Measurements from ENCODE around the gene ADAMTS9.

- TF ChIP-seq CTCF (conservative IDR thresholded peaks at IDR 0.05), result no peak
- no peak for TF ChIP-seq EZH2 (IDR thresholded peaks at IDR 0.05; ENCODE audit: low read depth)
Measured at GRCh38 chr3:64717411-64717810, 29.6 kb upstream of the ADAMTS9 start.

Measured in PC-9 (cell line).